ENCODE data around the gene CCDC30. TPM values are rescaled to one million over a fixed set of nuclear protein-coding genes. Genes with fewer than 3 reads are reported as not detected.

Gene CCDC30
- total and polyA plus RNA-seq, 10 of the 15 experiments (the other 5 are each of a cell fraction or from before 2014, with no cell fraction given), result 0.46 to 1.8 (median 1.0) TPM

DNA sequence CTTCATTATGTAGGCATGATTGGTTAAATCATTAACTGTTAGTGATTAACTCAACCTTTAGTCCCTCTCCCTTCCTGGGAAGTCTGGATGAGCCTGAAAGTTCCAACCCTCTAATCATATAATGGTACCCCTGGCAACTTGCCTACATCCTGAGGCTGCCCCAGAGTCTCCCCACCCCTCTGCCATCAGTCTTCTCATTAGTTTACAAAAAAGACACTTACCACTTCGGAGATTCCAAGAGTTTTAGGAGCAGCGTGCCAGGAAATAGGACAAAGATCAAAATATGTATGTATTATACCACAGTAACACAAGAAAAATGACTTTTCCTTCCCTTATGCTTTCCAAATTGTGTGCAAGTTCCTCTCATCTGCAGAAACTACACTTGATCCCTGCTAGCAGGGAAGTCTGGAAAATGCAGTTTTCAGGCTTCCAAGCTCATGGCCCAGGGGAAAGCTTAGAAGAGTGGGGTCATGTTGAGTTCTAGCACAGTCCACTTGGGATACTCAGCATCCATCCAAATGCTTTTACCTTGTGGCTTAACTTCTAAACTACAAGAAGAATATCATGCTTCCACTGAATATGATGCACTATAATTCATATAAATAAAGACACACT, 130.5 kb downstream of the CCDC30 start:
- intact Hi-C loops (cut with micrococcal nuclease; ENCODE audit: unreplicated experiment), result no loop called here
- no peak overlapping the region for H3K4me2 ChIP-seq (ENCODE audit: control insufficient read depth, insufficient read depth)
- POLR2A ChIA-PET, result no interaction called here
- no peak for FAIRE-seq
- SMC1A ChIA-PET (ENCODE audit: uncharacterized antibody, unreplicated experiment), result interaction anchor here (1.3 kb wide), 1 partner anchor 12 kb away, joined by 3 read pairs; no protein-coding TSS in a partner anchor
- no TSS peak for BruUV-seq (replicated peaks)
- no peak for ATAC-seq
- H3K79me2 ChIP-seq (ENCODE audit: control insufficient read depth, insufficient read depth, low read length), result no peaks in the 10 kb centered on the region
- no peak overlapping the region for H3K27ac ChIP-seq (ENCODE audit: control insufficient read depth, insufficient read depth)
- H3K4me3 ChIP-seq, result no peak overlapping the region
- in situ Hi-C loops (cut with MboI), result loop anchor here (10.0 kb wide), 1 partner anchor 141 kb away; no protein-coding TSS in a partner anchor
- no peak for TF ChIP-seq IRF4 (IDR thresholded peaks at IDR 0.05; ENCODE audit: low read depth, low read length)
- no peak for TF ChIP-seq E2F8 (IDR thresholded peaks at IDR 0.05; ENCODE audit: low read depth, partially characterized antibody)
- no peak for TF ChIP-seq ZNF687 (IDR thresholded peaks at IDR 0.05)
- no peak for TF ChIP-seq NRF1 (conservative IDR thresholded peaks at IDR 0.05; ENCODE audit: low read depth, low read length)
- no peak for TF ChIP-seq ZNF274 (IDR thresholded peaks at IDR 0.05; ENCODE audit: insufficient read depth, insufficient read length)
- no peaks in the 10 kb centered on the region for H3K27me3 ChIP-seq (replicated peaks in 1 of 2; ENCODE audit: control insufficient read depth in 2 of 2, insufficient read depth in 2 of 2, low read length in 1 of 2)
- no peaks in the 10 kb centered on the region for H3K36me3 ChIP-seq (ENCODE audit: control insufficient read depth in 2 of 2, insufficient read depth in 2 of 2, low read length in 1 of 2)
- H2AFZ ChIP-seq (ENCODE audit: control insufficient read depth, low read depth, low read length), result no peak overlapping the region
- 11% methylated on average over 2 of the region's 2 CpGs for WGBS (ENCODE audit: insufficient coverage, insufficient replicate concordance, low lambda C conversion rate, missing lambda C conversion rate)
- CTCF ChIA-PET, result interaction anchor here (1.5 kb wide), 1 partner anchor 15 kb away, joined by 3 read pairs; no protein-coding TSS in a partner anchor
- no peaks in the 10 kb centered on the region for H3K9me3 ChIP-seq (replicated peaks; ENCODE audit: control insufficient read depth, insufficient read depth, low read length)
- no peaks in the 10 kb centered on the region for H4K20me1 ChIP-seq (ENCODE audit: control insufficient read depth, insufficient read depth)
- H3K9ac ChIP-seq (ENCODE audit: control insufficient read depth, insufficient read depth, low read length), result no peak overlapping the region
- RAD21 ChIA-PET (ENCODE audit: unreplicated experiment), result no interaction called here
- no peak for DNase-seq (ENCODE audit: low read depth, low spot score)
- H3K4me1 ChIP-seq (ENCODE audit: control insufficient read depth, insufficient read depth, low read length), result no peaks in the 10 kb centered on the region

All from GM12878 (cell line).